IPS-20b (cell line): ENCODE measurements around the gene DOK6.

Source experiments
- H3K27ac ChIP-seq: one replicate; pipeline ENCODE4 v1.5.1; 2013; ENCODE audit warnings: low read length
- H3K27me3 ChIP-seq: 2 replicates; pipeline ENCODE4 v1.6.1; 2013; ENCODE audit warnings: mild to moderate bottlenecking, low read length, inconsistent platforms; ENCODE audit not compliant: insufficient read depth
- H3K36me3 ChIP-seq: 2 replicates; pipeline ENCODE4 v1.6.1; 2013; ENCODE audit warnings: low read depth, mild to moderate bottlenecking, inconsistent platforms, low read length, moderate library complexity; ENCODE audit not compliant: insufficient read depth
- H3K4me1 ChIP-seq: 2 replicates; pipeline ENCODE4 v1.6.1; 2013; ENCODE audit warnings: mild to moderate bottlenecking, control low read depth, inconsistent platforms, low read length, moderate library complexity; ENCODE audit not compliant: insufficient read depth
- H3K4me3 ChIP-seq: 2 replicates; pipeline ENCODE4 v1.5.1; 2013; ENCODE audit warnings: mild to moderate bottlenecking, low read length, inconsistent platforms
- H3K9ac ChIP-seq: 2 replicates; pipeline ENCODE4 v1.6.1; 2013; ENCODE audit warnings: low read depth, mild to moderate bottlenecking, inconsistent platforms, low read length, moderate library complexity
- H3K9me3 ChIP-seq: 2 replicates; pipeline ENCODE4 v1.6.1; 2013; ENCODE audit warnings: mild to moderate bottlenecking, low read depth, low read length, inconsistent platforms; ENCODE audit not compliant: insufficient read depth

The DOK6 gene

GRCh38 chr18:69691008-69691760, 290.5 kb downstream of the DOK6 start:
- H3K9me3 ChIP-seq: no peaks in the 10 kb centered on the region
- H3K4me3 ChIP-seq: no peak overlapping the region
- H3K27me3 ChIP-seq: no peaks in the 10 kb centered on the region
- no peaks in the 10 kb centered on the region for H3K4me1 ChIP-seq
- H3K9ac ChIP-seq: no peak overlapping the region
- H3K36me3 ChIP-seq: no peaks in the 10 kb centered on the region
- H3K27ac ChIP-seq: no peak overlapping the region

DNA sequence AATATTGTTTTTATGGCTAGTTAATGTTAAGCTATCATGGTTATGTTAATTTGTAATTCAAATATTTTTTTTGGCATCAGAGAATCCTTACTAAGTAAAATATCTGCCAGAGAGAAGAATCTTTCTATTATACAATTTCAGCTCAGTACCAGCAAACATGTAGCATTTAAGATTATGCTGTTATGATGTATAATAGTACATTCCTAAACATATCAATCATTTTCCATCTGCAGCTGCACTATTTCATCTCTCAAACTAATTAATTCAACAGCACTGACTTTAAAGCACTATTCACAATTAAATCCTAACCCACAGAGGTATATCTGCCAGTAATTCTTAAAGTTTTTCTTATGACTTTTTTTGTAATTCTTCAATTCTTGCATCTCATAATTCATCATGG, 296.4 kb downstream of the DOK6 start:
- Histone ChIP-seq H3K4me3 (no peak overlapping the region), H3K27me3 (no peaks in the 10 kb centered on the region), H3K9ac (no peak overlapping the region), H3K4me1 (no peaks in the 10 kb centered on the region), H3K9me3 (no peaks in the 10 kb centered on the region), H3K27ac (no peak overlapping the region), H3K36me3 (no peaks in the 10 kb centered on the region)

DNA sequence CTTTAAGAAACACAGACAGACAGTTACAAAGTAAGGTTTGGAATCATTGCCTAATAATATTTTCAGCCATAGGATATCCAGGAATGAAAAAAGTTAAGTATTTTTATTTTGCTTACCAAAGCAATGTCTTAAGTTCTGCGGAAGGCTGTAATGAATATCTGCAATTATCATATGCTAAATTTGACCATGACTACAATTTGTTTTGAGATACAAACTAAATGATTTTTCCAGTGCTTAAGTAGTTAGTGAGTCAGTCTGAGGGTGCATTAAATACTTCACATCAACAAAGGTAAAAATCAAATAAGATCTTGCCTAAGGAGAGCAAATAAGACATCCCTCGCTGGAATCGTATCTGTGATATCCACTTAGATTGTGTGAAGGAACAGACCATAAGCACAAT, 297.0 kb downstream of the DOK6 start:
- Histone ChIP-seq H3K9ac (no peak overlapping the region), H3K4me3 (no peak overlapping the region), H3K4me1 (no peaks in the 10 kb centered on the region), H3K9me3 (no peaks in the 10 kb centered on the region), H3K36me3 (no peaks in the 10 kb centered on the region), H3K27me3 (no peaks in the 10 kb centered on the region), H3K27ac (no peak overlapping the region)

- H3K27me3 ChIP-seq: peaks cover 16% of the 10 kb centered on the region; the same call in 1 of the 2 replicates
- H3K36me3 ChIP-seq: no peaks in the 10 kb centered on the region
- H3K4me1 ChIP-seq: peaks cover 10% of the 10 kb centered on the region; the same call in 1 of the 2 replicates
- no peak overlapping the region for H3K4me3 ChIP-seq
- H3K9ac ChIP-seq: no peak overlapping the region
- no peaks in the 10 kb centered on the region for H3K9me3 ChIP-seq
- H3K27ac ChIP-seq: no peak overlapping the region
Observed at GRCh38 chr18:69701305-69701704, 300.6 kb downstream of the DOK6 start.

- H3K27me3 ChIP-seq: peaks cover 24% of the 10 kb centered on the region; the same call in 1 of the 2 replicates
Observed at GRCh38 chr18:69703461-69703860, 302.8 kb downstream of the DOK6 start.

GRCh38 chr18:69705987-69706386, 305.3 kb downstream of the DOK6 start:
- Histone ChIP-seq H3K27ac (no peak overlapping the region), H3K27me3 (peaks cover 24% of the 10 kb centered on the region; the same call in 1 of the 2 replicates), H3K9me3 (no peaks in the 10 kb centered on the region), H3K4me1 (peaks cover 13% of the 10 kb centered on the region; the same call in 1 of the 2 replicates), H3K9ac (no peak overlapping the region), H3K4me3 (peak overlapping the region; percentile 41; the same call in 1 of the 2 replicates), H3K36me3 (no peaks in the 10 kb centered on the region)

More at GRCh38 chr18:69703461-69703860, 302.8 kb downstream of the DOK6 start:
- H3K9me3 ChIP-seq: no peaks in the 10 kb centered on the region
- H3K9ac ChIP-seq: no peak overlapping the region
- no peak overlapping the region for H3K4me3 ChIP-seq
- H3K4me1 ChIP-seq: peaks cover 10% of the 10 kb centered on the region; the same call in 1 of the 2 replicates
- no peak overlapping the region for H3K27ac ChIP-seq
- H3K36me3 ChIP-seq: no peaks in the 10 kb centered on the region

GRCh38 chr18:69708844-69709243, 308.2 kb downstream of the DOK6 start:
- peaks cover 13% of the 10 kb centered on the region; the same call in 1 of the 2 replicates for H3K4me1 ChIP-seq
- H3K9ac ChIP-seq: no peak overlapping the region
- no peak overlapping the region for H3K4me3 ChIP-seq
- H3K27ac ChIP-seq: no peak overlapping the region
- no peaks in the 10 kb centered on the region for H3K9me3 ChIP-seq
- H3K36me3 ChIP-seq: no peaks in the 10 kb centered on the region
- H3K27me3 ChIP-seq: peaks cover 19% of the 10 kb centered on the region; the same call in 1 of the 2 replicates

- Histone ChIP-seq H3K36me3 (no peaks in the 10 kb centered on the region), H3K4me3 (no peak overlapping the region), H3K4me1 (no peaks in the 10 kb centered on the region), H3K9ac (no peak overlapping the region), H3K27ac (no peak overlapping the region), H3K9me3 (peaks cover 19% of the 10 kb centered on the region), H3K27me3 (no peaks in the 10 kb centered on the region)
Observed at GRCh38 chr18:69715191-69715795, 314.6 kb downstream of the DOK6 start.

DNA sequence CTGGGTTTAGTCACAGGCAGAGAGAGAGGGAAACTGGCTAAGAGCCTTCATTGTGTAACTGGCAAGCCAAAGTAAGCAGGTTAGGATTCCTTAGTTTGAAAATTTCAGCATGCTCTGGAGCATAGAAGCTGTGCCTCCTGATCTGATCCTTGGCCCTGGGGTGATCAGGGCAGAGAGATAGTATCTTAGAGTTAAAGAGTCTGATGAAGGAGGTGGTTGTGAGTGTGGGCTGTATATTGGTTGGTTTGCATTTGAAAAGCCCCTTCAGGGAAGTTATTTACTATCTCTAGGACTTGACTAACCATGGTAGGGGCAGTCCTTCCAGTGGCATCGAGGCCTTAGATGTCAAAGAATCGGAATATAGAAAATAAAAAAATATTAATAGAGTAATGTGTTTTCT, 316.9 kb downstream of the DOK6 start:
- H3K4me1 ChIP-seq: no peaks in the 10 kb centered on the region
- peaks cover 19% of the 10 kb centered on the region for H3K9me3 ChIP-seq
- H3K4me3 ChIP-seq: no peak overlapping the region
- H3K36me3 ChIP-seq: no peaks in the 10 kb centered on the region
- no peaks in the 10 kb centered on the region for H3K27me3 ChIP-seq
- H3K9ac ChIP-seq: no peak overlapping the region
- H3K27ac ChIP-seq: no peak overlapping the region

DNA sequence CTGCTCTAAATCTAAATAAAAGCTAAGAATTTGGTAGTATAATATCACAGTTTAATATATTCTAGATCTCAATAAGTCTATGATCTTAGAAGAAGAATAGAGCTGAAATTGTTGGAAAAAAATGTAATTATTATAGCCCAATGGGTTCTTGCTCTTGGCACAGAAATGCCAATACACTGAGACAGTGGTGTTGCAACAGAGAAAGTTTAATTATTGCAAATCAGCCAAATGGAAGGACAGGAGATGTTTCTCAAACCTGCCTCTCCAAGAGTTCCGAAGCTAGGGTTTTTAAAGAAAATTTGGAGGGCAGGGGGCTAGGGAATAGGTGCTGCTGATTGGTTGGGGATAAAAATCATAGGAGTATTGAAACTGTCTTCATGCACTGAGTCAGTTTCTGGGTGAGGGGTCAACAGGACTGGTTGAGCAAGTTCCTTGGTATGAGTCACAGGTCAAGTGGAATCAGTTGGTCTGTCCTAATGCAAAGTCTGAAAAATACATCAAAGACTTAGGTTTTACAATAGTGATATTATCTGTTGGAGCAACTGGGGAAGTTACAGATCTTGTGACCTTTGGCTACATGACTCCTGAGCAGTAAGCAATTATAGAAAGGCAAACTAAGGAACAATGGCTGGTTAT, 318.3 kb downstream of the DOK6 start:
- no peaks in the 10 kb centered on the region for H3K27me3 ChIP-seq
- no peak overlapping the region for H3K27ac ChIP-seq
- no peak overlapping the region for H3K9ac ChIP-seq
- H3K4me1 ChIP-seq: peaks cover 7% of the 10 kb centered on the region; the same call in 1 of the 2 replicates
- no peaks in the 10 kb centered on the region for H3K36me3 ChIP-seq
- peaks cover 19% of the 10 kb centered on the region for H3K9me3 ChIP-seq
- H3K4me3 ChIP-seq: no peak overlapping the region

GRCh38 chr18:69720422-69720821, 319.7 kb downstream of the DOK6 start:
- H3K36me3 ChIP-seq: no peaks in the 10 kb centered on the region
- H3K9ac ChIP-seq: no peak overlapping the region
- H3K4me1 ChIP-seq: peaks cover 7% of the 10 kb centered on the region; the same call in 1 of the 2 replicates
- H3K4me3 ChIP-seq: no peak overlapping the region
- no peaks in the 10 kb centered on the region for H3K27me3 ChIP-seq
- H3K27ac ChIP-seq: no peak overlapping the region
- H3K9me3 ChIP-seq: peaks cover 19% of the 10 kb centered on the region
